Measurements from ENCODE around the gene LDLRAD4. TPM values are rescaled to one million over a fixed set of nuclear protein-coding genes. Genes with fewer than 3 reads are reported as not detected.

LDLRAD4 gene
- total and polyA plus RNA-seq, 2 donors (not counting 1 experiment from before 2014, with no cell fraction given): 13.9 to 35.7 TPM

- POLR2A ChIA-PET: interaction anchor here (1.0 to 1.3 kb wide), 4 partner anchors 9 to 60 kb away, joined by 3 to 7 read pairs (median 4); no protein-coding TSS in a partner anchor
- no peak overlapping the region for H3K9ac ChIP-seq (ENCODE audit: low read length)
- no peak overlapping the region for H3K4me3 ChIP-seq (ENCODE audit: control extremely low read depth in 1 of 5, extremely low read depth in 1 of 5, insufficient read depth in 1 of 5, low read depth in 2 of 5, low read length in 4 of 5)
- no peak overlapping the region for H3K27ac ChIP-seq (ENCODE audit: low read length in 2 of 2)
- H3K4me3 Mint-ChIP-seq: peak overlapping the region; percentile 48
- H2AFZ ChIP-seq (ENCODE audit: insufficient read depth, low read depth, low read length, poor library complexity, severe bottlenecking): no peak overlapping the region
- no peaks in the 10 kb centered on the region for H3K36me3 ChIP-seq (replicated peaks in 1 of 2; ENCODE audit: control extremely low read depth in 1 of 2, control insufficient read depth in 1 of 2, extremely low read depth in 1 of 2, insufficient read depth in 2 of 2, low read length in 1 of 2)
- H3K4me1 ChIP-seq (ENCODE audit: control insufficient read depth in 2 of 2, insufficient read depth in 2 of 2, low read length in 2 of 2): peaks cover 19 to 24% of the 10 kb centered on the region in 2 donors
- no peaks in the 10 kb centered on the region for H3K9me3 ChIP-seq (ENCODE audit: control extremely low read depth in 1 of 3, control insufficient read depth in 2 of 3, insufficient read depth in 1 of 3, low read length in 2 of 3)
- H3K4me1 Mint-ChIP-seq: peaks cover 29% of the 10 kb centered on the region
- TF ChIP-seq EZH2 (IDR thresholded peaks at IDR 0.05; ENCODE audit: borderline replicate concordance, insufficient read depth, low read depth, low read length, poor library complexity, severe bottlenecking) (no peak), CTCF (IDR thresholded peaks at IDR 0.05) (peak; percentile 77)
- no peaks in the 10 kb centered on the region for H3K27me3 Mint-ChIP-seq
- WGBS (ENCODE audit: insufficient coverage): 3% methylated on average over 4 of the region's 5 CpGs
- no peaks in the 10 kb centered on the region for H4K20me1 ChIP-seq (ENCODE audit: control insufficient read depth, insufficient read depth, low read length, poor library complexity, severe bottlenecking)
- CTCF ChIA-PET: interaction anchor here (0.5 to 9.5 kb wide), 28 partner anchors 9 to 420 kb away, joined by 3 to 344 read pairs (median 6); partner anchors contain the start of genes FAM210A and RNMT
- DNase-seq: peak; percentile 84
- H3K79me2 ChIP-seq (ENCODE audit: control insufficient read depth, insufficient read depth, low read length): peaks cover 13% of the 10 kb centered on the region
- H3K9me3 Mint-ChIP-seq (ENCODE audit: insufficient read depth): no peaks in the 10 kb centered on the region
- intact Hi-C loops (cut with micrococcal nuclease): loop anchor here (1.0 kb wide), 2 partner anchors 54 to 72 kb away; no protein-coding TSS in a partner anchor
- no peaks in the 10 kb centered on the region for H3K27me3 ChIP-seq (replicated peaks in 1 of 4; ENCODE audit: control extremely low read depth in 1 of 4, control insufficient read depth in 3 of 4, insufficient read depth in 4 of 4, low read length in 3 of 4)
- peak overlapping the region; percentile 17 for H3K4me2 ChIP-seq (replicated peaks; ENCODE audit: low read depth, low read length, poor library complexity, severe bottlenecking)
- H3K27ac Mint-ChIP-seq: peak overlapping the region; percentile 71
- ATAC-seq (ENCODE audit: low read depth): peak; percentile 65
Measured at GRCh38 chr18:13558124-13558523, 339.6 kb downstream of the LDLRAD4 start.

- H3K79me2 ChIP-seq (ENCODE audit: control insufficient read depth, insufficient read depth, low read length): peaks cover 13% of the 10 kb centered on the region
- DNase-seq: no peak
- intact Hi-C loops (cut with micrococcal nuclease): loop anchor here (1.0 kb wide), 2 partner anchors 54 to 72 kb away; no protein-coding TSS in a partner anchor
- POLR2A ChIA-PET: interaction anchor here (1.0 to 1.3 kb wide), 3 partner anchors 53 to 59 kb away, joined by 3 to 5 read pairs (median 4); no protein-coding TSS in a partner anchor
- no peak overlapping the region for H2AFZ ChIP-seq (ENCODE audit: insufficient read depth, low read depth, low read length, poor library complexity, severe bottlenecking)
- WGBS (ENCODE audit: insufficient coverage): 88% methylated on average over 3 of the region's 6 CpGs
- H3K9me3 ChIP-seq (ENCODE audit: control extremely low read depth in 1 of 3, control insufficient read depth in 2 of 3, insufficient read depth in 1 of 3, low read length in 2 of 3): no peaks in the 10 kb centered on the region
- H3K4me3 ChIP-seq (ENCODE audit: control extremely low read depth in 1 of 5, extremely low read depth in 1 of 5, insufficient read depth in 1 of 5, low read depth in 2 of 5, low read length in 4 of 5): no peak overlapping the region
- H3K9ac ChIP-seq (ENCODE audit: low read length): no peak overlapping the region
- no peak for ATAC-seq (ENCODE audit: low read depth)
- H3K4me1 ChIP-seq (ENCODE audit: control insufficient read depth in 2 of 2, insufficient read depth in 2 of 2, low read length in 2 of 2): peaks cover 25 to 30% of the 10 kb centered on the region in 2 donors
- no peaks in the 10 kb centered on the region for H4K20me1 ChIP-seq (ENCODE audit: control insufficient read depth, insufficient read depth, low read length, poor library complexity, severe bottlenecking)
- Mint-ChIP-seq H3K4me3 (no peak overlapping the region), H3K4me1 (peaks cover 35% of the 10 kb centered on the region), H3K9me3 (ENCODE audit: insufficient read depth) (no peaks in the 10 kb centered on the region), H3K27ac (no peak overlapping the region), H3K27me3 (no peaks in the 10 kb centered on the region)
- no peak for TF ChIP-seq CTCF (IDR thresholded peaks at IDR 0.05)
- TF ChIP-seq EZH2 (IDR thresholded peaks at IDR 0.05; ENCODE audit: borderline replicate concordance, insufficient read depth, low read depth, low read length, poor library complexity, severe bottlenecking): no peak
- CTCF ChIA-PET: interaction anchor here (0.7 to 9.5 kb wide), 27 partner anchors 9 to 421 kb away, joined by 3 to 344 read pairs (median 6); partner anchors contain the start of genes FAM210A and RNMT
- H3K27ac ChIP-seq (ENCODE audit: low read length in 2 of 2): no peak overlapping the region
- no peaks in the 10 kb centered on the region for H3K27me3 ChIP-seq (replicated peaks in 1 of 4; ENCODE audit: control extremely low read depth in 1 of 4, control insufficient read depth in 3 of 4, insufficient read depth in 4 of 4, low read length in 3 of 4)
- H3K36me3 ChIP-seq (replicated peaks in 1 of 2; ENCODE audit: control extremely low read depth in 1 of 2, control insufficient read depth in 1 of 2, extremely low read depth in 1 of 2, insufficient read depth in 2 of 2, low read length in 1 of 2): no peaks in the 10 kb centered on the region
- H3K4me2 ChIP-seq (replicated peaks; ENCODE audit: low read depth, low read length, poor library complexity, severe bottlenecking): no peak overlapping the region
Measured at GRCh38 chr18:13558790-13559189, 340.2 kb downstream of the LDLRAD4 start.
